Measurements from ENCODE around the gene MAP3K12. TPM values are rescaled to one million over a fixed set of nuclear protein-coding genes. Genes with fewer than 3 reads are reported as not detected.
A peak's percentile ranks its signal among the peaks of the same experiment; 100 is the strongest.

Gene MAP3K12
- total and polyA plus RNA-seq, 2 of the 8 experiments (the other 6 are each of a cell fraction or from before 2014, with no cell fraction given): 23.4 to 42.7 TPM

DNA sequence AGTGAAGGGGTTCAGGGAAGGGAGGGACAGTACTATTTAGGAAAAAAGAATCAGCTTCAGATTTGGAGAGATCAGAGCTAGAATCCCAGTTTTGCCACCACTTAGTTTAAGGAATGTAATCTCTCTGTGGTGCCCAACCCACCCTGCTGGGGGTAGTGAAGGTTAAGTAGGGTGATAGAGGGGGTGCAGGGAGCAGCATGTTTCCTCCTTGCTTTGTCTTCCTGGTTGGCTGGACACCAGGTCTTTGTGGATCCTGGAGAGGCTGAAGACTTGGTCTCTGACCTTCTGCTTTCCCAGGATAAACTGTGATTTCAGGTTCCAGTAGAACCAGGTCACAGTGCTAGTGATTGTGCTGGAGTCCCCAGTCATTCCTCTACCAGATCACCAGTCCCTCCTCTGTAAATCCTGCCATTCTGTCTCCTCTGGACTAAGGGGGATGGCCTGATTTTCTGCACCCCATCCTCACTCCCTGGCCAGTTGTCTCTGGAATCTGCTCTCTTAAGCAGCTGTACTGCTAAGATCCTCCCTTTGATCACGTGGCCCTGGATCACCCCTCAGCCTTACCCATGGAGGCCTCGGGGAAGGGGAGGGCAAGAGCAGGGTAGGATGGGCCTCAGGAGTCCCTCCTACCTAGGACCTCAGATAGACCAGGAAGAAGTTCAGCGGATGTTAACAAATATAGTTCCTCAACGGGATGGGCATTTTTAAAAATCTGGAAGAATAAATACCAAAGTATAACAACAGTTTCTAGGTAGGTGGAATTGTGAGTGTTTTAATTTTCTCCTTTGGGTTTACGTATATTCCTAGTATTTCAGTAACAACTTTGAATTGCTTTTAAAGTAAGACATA lies 3.1 kb downstream of the MAP3K12 start:
- 54% methylated on average over 5 of the region's 5 CpGs; no CpG with 5 or more reads in 1 of the 2 experiments for WGBS, 2 experiments (ENCODE audit: extremely low coverage in 1 of 2, insufficient coverage in 1 of 2, insufficient read length in 1 of 2, insufficient replicate concordance in 2 of 2, low coverage in 1 of 2, low lambda C conversion rate in 2 of 2, missing lambda C conversion rate in 1 of 2)
- CTCF ChIA-PET (ENCODE audit: partially characterized antibody): interaction anchor here (0.6 to 5.5 kb wide), 4 partner anchors 12 to 207 kb away, joined by 5 to 41 read pairs (median 10); no protein-coding TSS in a partner anchor
- peak in 1 of 2 experiments; percentile 57; a peak in 2 of 3 replicates for TF ChIP-seq POLR2A (IDR thresholded peaks at IDR 0.05; ENCODE audit: control extremely low read depth in 1 of 2, low read depth in 2 of 2, low read length in 2 of 2)
- TF ChIP-seq KDM4A (IDR thresholded peaks at IDR 0.05; ENCODE audit: low read depth, low read length, severe bottlenecking): no peak
- no peak for TF ChIP-seq RNF2 (IDR thresholded peaks at IDR 0.05; ENCODE audit: borderline replicate concordance, low read depth, low read length, missing control alignments, poor library complexity, severe bottlenecking)
- TF ChIP-seq EP300 (IDR thresholded peaks at IDR 0.05; ENCODE audit: borderline replicate concordance in 1 of 2, low read depth in 2 of 2, low read length in 2 of 2): no peak
- TF ChIP-seq TCF12 (IDR thresholded peaks at IDR 0.05; ENCODE audit: low read depth, low read length): no peak
- TF ChIP-seq SAP30 (IDR thresholded peaks at IDR 0.05; ENCODE audit: insufficient read depth, insufficient replicate concordance, low read length): no peak
- TF ChIP-seq EZH2 (IDR thresholded peaks at IDR 0.05; ENCODE audit: low read depth, low read length, severe bottlenecking): no peak
- no peak for TF ChIP-seq CEBPB (IDR thresholded peaks at IDR 0.05; ENCODE audit: low read depth, low read length)
- TF ChIP-seq, protein P1, sequence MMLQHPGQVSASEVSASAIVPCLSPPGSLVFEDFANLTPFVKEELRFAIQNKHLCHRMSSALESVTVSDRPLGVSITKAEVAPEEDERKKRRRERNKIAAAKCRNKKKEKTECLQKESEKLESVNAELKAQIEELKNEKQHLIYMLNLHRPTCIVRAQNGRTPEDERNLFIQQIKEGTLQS (IDR thresholded peaks at IDR 0.05; ENCODE audit: insufficient read depth, low read depth, low read length): peak; percentile 37; the same call in 1 of the 2 replicates

More for the DNA sequence above, 3.1 kb downstream of the MAP3K12 start:
- peaks cover 29% of the 10 kb centered on the region for H3K23me2 ChIP-seq (ENCODE audit: low read depth, low read length)
- H3K79me1 ChIP-seq (ENCODE audit: low read depth, low read length): peaks cover 7% of the 10 kb centered on the region
- DNase-seq (ENCODE audit: low read depth in 1 of 2, low spot score in 2 of 2): no peak
- H3K9me3 ChIP-seq (ENCODE audit: insufficient read depth in 2 of 2, low read depth in 1 of 2, low read length in 1 of 2): no peaks in the 10 kb centered on the region
- no peak overlapping the region; the same call in 1 of the 2 replicates for H3K18ac ChIP-seq (ENCODE audit: extremely low read depth, low read length)
- no peak for FAIRE-seq
- POLR2A ChIA-PET (ENCODE audit: partially characterized antibody): interaction anchor here (0.8 to 67.0 kb wide), 5 partner anchors 2 to 175 kb away, joined by 3 to 3397 read pairs (median 4); partner anchors contain the start of genes AAAS, MAP3K12, NPFF and PCBP2
- no peak overlapping the region for H3K56ac ChIP-seq (replicated peaks; ENCODE audit: insufficient read length, low read depth, low read length)
- H3K9ac ChIP-seq (replicated peaks in 1 of 4; ENCODE audit: extremely low read depth in 1 of 4, low read depth in 3 of 4, low read length in 3 of 4): peak overlapping the region in 1 of 4 experiments; percentile 28; a peak in 1 of 7 replicates
- H3K14ac ChIP-seq (ENCODE audit: insufficient read length): no peak overlapping the region
- peak overlapping the region; percentile 77 for H2BK5ac ChIP-seq (ENCODE audit: low read depth, low read length)
- peak overlapping the region; percentile 57 for H3K27ac ChIP-seq (ENCODE audit: low read depth, low read length)
- no peak overlapping the region for H4K5ac ChIP-seq (ENCODE audit: insufficient read length, low read depth, low read length)
- H3K4me1 ChIP-seq (replicated peaks in 1 of 4; ENCODE audit: control insufficient read depth in 3 of 4, insufficient read depth in 4 of 4, low read length in 3 of 4): peaks cover 15 to 51% (median 21%) of the 10 kb centered on the region in 4 experiments
- H3K4me2 ChIP-seq (ENCODE audit: insufficient read depth in 1 of 2, low read depth in 2 of 2, low read length in 2 of 2): peak overlapping the region; percentile 53 to 54
- no peaks in the 10 kb centered on the region for H3K27me3 ChIP-seq (replicated peaks in 1 of 4; ENCODE audit: control insufficient read depth in 3 of 4, extremely low read depth in 1 of 4, insufficient read depth in 3 of 4, low read length in 3 of 4)
- H3K4ac ChIP-seq (replicated peaks; ENCODE audit: insufficient read length, low read depth, low read length): no peak overlapping the region
- peak overlapping the region; percentile 60; the same call in 1 of the 2 replicates for H2BK12ac ChIP-seq (ENCODE audit: low read depth, low read length)
- H3K36me3 ChIP-seq (ENCODE audit: control insufficient read depth in 2 of 4, insufficient read depth in 4 of 4, low read length in 3 of 4): no peaks in the 10 kb centered on the region
- peak overlapping the region; percentile 44 for H2BK120ac ChIP-seq (replicated peaks; ENCODE audit: low read depth, low read length)
- H2AK5ac ChIP-seq (ENCODE audit: low read depth, low read length): 0 out of 2 replicates have a peak overlapping the region, but pooled peaks have one; percentile 55
- H2BK15ac ChIP-seq (ENCODE audit: low read length): peak overlapping the region; percentile 9
- 0 out of 2 replicates have a peak overlapping the region, but pooled peaks have one; percentile 8 for H2BK20ac ChIP-seq (ENCODE audit: low read length)
- H3K23ac ChIP-seq (ENCODE audit: insufficient read length): no peak overlapping the region
- H4K8ac ChIP-seq (ENCODE audit: extremely low read depth, insufficient read depth, low read length): no peak overlapping the region
- H3K79me2 ChIP-seq (ENCODE audit: control insufficient read depth in 1 of 2, insufficient read depth in 2 of 2, low read length in 2 of 2): peaks cover 0 to 18% of the 10 kb centered on the region in 2 experiments; a peak in 2 of 4 replicates
- H4K91ac ChIP-seq (replicated peaks; ENCODE audit: insufficient read length, low read length): peak overlapping the region; percentile 71
- peak overlapping the region in 2 of 4 experiments; percentile 2 to 27; a peak in 1 of 8 replicates for H3K4me3 ChIP-seq (ENCODE audit: extremely low read depth in 1 of 4, insufficient read depth in 2 of 4, low read depth in 3 of 4, low read length in 4 of 4)
- H2AFZ ChIP-seq (ENCODE audit: low read length): no peak overlapping the region
- H4K20me1 ChIP-seq (replicated peaks in 1 of 2; ENCODE audit: control insufficient read depth in 1 of 2, insufficient read depth in 2 of 2, low read length in 2 of 2): no peaks in the 10 kb centered on the region
